HCT116 (cell line): ENCODE measurements around the gene TMPRSS7. TPM values are rescaled to one million over a fixed set of nuclear protein-coding genes. Genes with fewer than 3 reads are reported as not detected.

ENCODE experiments used
- ATAC-seq: fragments of 200-7000 bp; cut with Tn5 transposase; 2 replicates; pipeline ENCODE4 v1.9.1; 2020; ENCODE audit warnings: mild to moderate bottlenecking, moderate library complexity
- BruUV-seq: library from RNA; stranded (reverse); fragments of 400-500 nt; replicated peaks from 2 replicates; lab custom pipeline; 2021; lab: Mats Ljungman, UMichigan
- CTCF ChIA-PET: fragments of 300-600 bp; sonication (Branson Sonifier 250); formaldehyde crosslinking; loops from one replicate; lab custom pipeline; 2021; ENCODE audit warnings: antibody characterized with exemption; lab: Charles Lee
- POLR2A ChIA-PET: fragments of 300-600, 350-600 bp; sonication (Branson Sonifier 250); formaldehyde crosslinking; loops from one replicate; lab custom pipeline; 2021; ENCODE audit warnings: antibody characterized with exemption; lab: Charles Lee
- RAD21 ChIA-PET, 2 experiments: fragments of 300-600 bp; sonication (Branson Sonifier 250); formaldehyde crosslinking; loops; one replicate each; lab custom pipeline; 2023; ENCODE audit warnings: low total read pairs in 2 of 2; ENCODE audit not compliant: uncharacterized antibody in 2 of 2, unreplicated experiment in 2 of 2, low non-redundant PET in 1 of 2; lab: Charles Lee
- DNase-seq: peaks from one replicate; pipeline ENCODE4 v3.0.0-alpha.2; 2010; ENCODE audit warnings: low read depth, low spot score
- H2AFZ ChIP-seq: fragments of 200-600 bp; shearing (Covaris generic), sonication (generic); 2 replicates; pipeline ENCODE4 v1.6.1; 2017; ENCODE audit warnings: low read depth, mixed run types, mixed read lengths, antibody characterized with exemption, low read length; ENCODE audit not compliant: poor library complexity, severe bottlenecking
- H3K27ac ChIP-seq: 2 replicates; pipeline ENCODE4 v1.5.1; 2012; ENCODE audit warnings: low read depth, low read length
- H3K27me3 ChIP-seq: fragments of 200-600 bp; sonication (generic); 2 replicates; pipeline ENCODE4 v1.6.1; 2016; ENCODE audit warnings: mixed run types, low read length, mixed read lengths; ENCODE audit not compliant: insufficient read depth
- H3K36me3 ChIP-seq, 2 experiments: fragments of 200-500 bp in 1 of 2; fragments of 200-600 bp in 1 of 2; sonication (Bioruptor generic) in 1 of 2; sonication (generic) in 1 of 2; 2 replicates each; pipeline versions ENCODE4 v1.5.1 to v1.6.1; 2014 to 2016; ENCODE audit warnings: low read length in 2 of 2, inconsistent platforms in 1 of 2, mixed read lengths in 1 of 2, mixed run types in 1 of 2; ENCODE audit not compliant: insufficient read depth in 2 of 2, control insufficient read depth in 1 of 2
- H3K4me1 ChIP-seq, 2 experiments: fragments of 200-600 bp in 1 of 2; sonication (generic) in 1 of 2; 2 replicates each; pipeline versions ENCODE4 v1.5.1 to v1.6.1; 2012 to 2017; ENCODE audit warnings: low read length in 2 of 2, inconsistent platforms in 1 of 2, mild to moderate bottlenecking in 1 of 2, mixed read lengths in 1 of 2, mixed run types in 1 of 2, moderate library complexity in 1 of 2; ENCODE audit not compliant: insufficient read depth in 2 of 2, control insufficient read depth in 1 of 2
- H3K4me2 ChIP-seq: fragments of 200-600 bp; sonication (generic); 2 replicates; pipeline ENCODE4 v1.6.1; 2017; ENCODE audit warnings: mixed run types, low read length, mixed read lengths
- H3K4me3 ChIP-seq, 2 experiments: fragments of 200-600 bp in 1 of 2; sonication (generic) in 1 of 2; replicated peaks in 1 of 2; 2 replicates each; pipeline ENCODE4 v1.5.1; 2011 to 2016; ENCODE audit warnings: low read length in 2 of 2, control low read depth in 1 of 2, low read depth in 1 of 2, mild to moderate bottlenecking in 1 of 2, mixed read lengths in 1 of 2, mixed run types in 1 of 2
- H3K79me2 ChIP-seq: fragments of 200-600 bp; sonication (generic); 2 replicates; pipeline ENCODE4 v1.6.1; 2017; ENCODE audit warnings: mild to moderate bottlenecking, mixed run types, low read length, moderate library complexity, mixed read lengths; ENCODE audit not compliant: insufficient read depth
- H3K9ac ChIP-seq: fragments of 200-600 bp; sonication (generic); 2 replicates; pipeline ENCODE4 v1.6.1; 2016; ENCODE audit warnings: low read length, mixed read lengths
- H3K9me2 ChIP-seq: fragments of 200-600 bp; sonication (generic), shearing (Covaris generic); 2 replicates; pipeline ENCODE4 v1.6.1; 2017; ENCODE audit warnings: mixed run types, mild to moderate bottlenecking, moderate library complexity; ENCODE audit not compliant: insufficient read depth
- H3K9me3 ChIP-seq, 2 experiments: fragments of 200-500 bp in 1 of 2; fragments of 200-600 bp in 1 of 2; sonication (Bioruptor generic) in 1 of 2; sonication (generic) in 1 of 2; 2 replicates each; pipeline ENCODE4 v1.6.1; 2014 to 2017; ENCODE audit warnings: low read length in 2 of 2, mixed read lengths in 2 of 2, inconsistent platforms in 1 of 2, low read depth in 1 of 2, mild to moderate bottlenecking in 1 of 2, mixed run types in 1 of 2, moderate library complexity in 1 of 2; ENCODE audit not compliant: control insufficient read depth in 1 of 2, insufficient read depth in 1 of 2
- H4K20me1 ChIP-seq: fragments of 200-600 bp; sonication (generic), shearing (Covaris generic); 2 replicates; pipeline ENCODE4 v1.6.1; 2017; ENCODE audit warnings: mixed run types, mild to moderate bottlenecking, moderate library complexity; ENCODE audit not compliant: insufficient read depth
- CBX3 ChIP-seq: IDR thresholded peaks from 2 replicates; pipeline ENCODE4 v1.6.1; 2012; ENCODE audit warnings: low read depth
- CEBPB ChIP-seq: IDR thresholded peaks from 2 replicates; pipeline ENCODE4 v1.6.1; 2012; ENCODE audit warnings: low read depth
- FOSL1 ChIP-seq: IDR thresholded peaks from 2 replicates; pipeline ENCODE4 v1.6.1; 2012; ENCODE audit warnings: low read depth
- JUND ChIP-seq: IDR thresholded peaks from 2 replicates; pipeline ENCODE4 v1.6.1; 2012
- POLR2AphosphoS5 ChIP-seq: IDR thresholded peaks from 2 replicates; pipeline ENCODE4 v1.6.1; 2011; ENCODE audit warnings: mild to moderate bottlenecking, low read depth, low read length, moderate library complexity
- SRF ChIP-seq: IDR thresholded peaks from 2 replicates; pipeline ENCODE4 v1.6.1; 2012; ENCODE audit warnings: low read depth
- ZNF274 ChIP-seq: fragments of 200-500 bp; sonication (Bioruptor generic); IDR thresholded peaks from 2 replicates; pipeline ENCODE4 v1.6.1; 2014; ENCODE audit warnings: mild to moderate bottlenecking, low read depth, low read length, inconsistent platforms
- intact Hi-C: fragments of 100-400 bp; cut with micrococcal nuclease; formaldehyde crosslinking; loops from 2 replicates; pipeline ENCODE4 v1.10.0; 2022
- total RNA-seq: library from RNA; stranded (reverse); gene quantifications from one replicate; pipeline ENCODE4 v1.2.1, GENCODE V29; 2021; ENCODE audit not compliant: unreplicated experiment

TMPRSS7 gene
- total RNA-seq, 1 experiment from 2014 or later = not detected

- no peak overlapping the region for H3K9ac ChIP-seq
- no peaks in the 10 kb centered on the region for H3K36me3 ChIP-seq
- H3K27ac ChIP-seq = no peak overlapping the region
- no peaks in the 10 kb centered on the region for H3K9me2 ChIP-seq
- no peaks in the 10 kb centered on the region for H4K20me1 ChIP-seq
- ChIA-PET CTCF (interaction anchor here (0.6 to 5.1 kb wide), 4 partner anchors 21 to 434 kb away, joined by 3 to 109 read pairs (median 3); partner anchors contain the start of gene ABHD10), POLR2A (no interaction called here), RAD21 (no interaction called here)
- BruUV-seq = no TSS peak
- H3K4me1 ChIP-seq = peaks cover 0 to 14% of the 10 kb centered on the region in 2 experiments; a peak in 2 of 4 replicates
- intact Hi-C loops = no loop called here
- ATAC-seq = no peak
- TF ChIP-seq POLR2AphosphoS5 (no peak), SRF (no peak), FOSL1 (no peak), CEBPB (no peak)
- H3K4me3 ChIP-seq = no peak overlapping the region
- no peak overlapping the region for H2AFZ ChIP-seq
- no peak overlapping the region for H3K4me2 ChIP-seq
- H3K27me3 ChIP-seq = no peaks in the 10 kb centered on the region
- H3K79me2 ChIP-seq = no peaks in the 10 kb centered on the region
- H3K9me3 ChIP-seq = no peaks in the 10 kb centered on the region
- DNase-seq = no peak
Measured at GRCh38 chr3:112011376-112011940, 23.1 kb upstream of the TMPRSS7 start.

GRCh38 chr3:112012205-112012992 is 22.1 kb upstream of the TMPRSS7 start:
- Histone ChIP-seq H3K4me2 (no peak overlapping the region), H3K27ac (no peak overlapping the region), H3K36me3 (no peaks in the 10 kb centered on the region; a peak in 1 of 4 replicates), H3K79me2 (no peaks in the 10 kb centered on the region), H3K9me2 (no peaks in the 10 kb centered on the region), H3K27me3 (no peaks in the 10 kb centered on the region), H2AFZ (no peak overlapping the region), H3K9me3 (no peaks in the 10 kb centered on the region), H3K4me1 (peaks cover 0 to 14% of the 10 kb centered on the region in 2 experiments; a peak in 2 of 4 replicates), H4K20me1 (no peaks in the 10 kb centered on the region), H3K4me3 (no peak overlapping the region), H3K9ac (no peak overlapping the region)
- CTCF ChIA-PET = interaction anchor here (0.6 to 5.1 kb wide), 24 partner anchors 9 to 435 kb away, joined by 3 to 109 read pairs (median 8); partner anchors contain the start of genes ABHD10 and TAGLN3
- intact Hi-C loops = no loop called here
- TF ChIP-seq CBX3 (no peak), ZNF274 (no peak), JUND (no peak), SRF (no peak)
- no peak for DNase-seq
- BruUV-seq = no TSS peak
- RAD21 ChIA-PET = interaction anchor here (1.3 to 2.1 kb wide), 9 partner anchors 23 to 342 kb away, joined by 3 to 10 read pairs (median 6); partner anchors contain the start of gene ABHD10 (in 1 of the 2)
- POLR2A ChIA-PET = interaction anchor here (0.7 to 2.1 kb wide), 5 partner anchors 13 to 34 kb away, joined by 3 to 31 read pairs (median 4); partner anchors contain the start of gene ABHD10
- ATAC-seq = no peak
